ENCODE data around the gene TSPAN15.

The TSPAN15 gene

DNA sequence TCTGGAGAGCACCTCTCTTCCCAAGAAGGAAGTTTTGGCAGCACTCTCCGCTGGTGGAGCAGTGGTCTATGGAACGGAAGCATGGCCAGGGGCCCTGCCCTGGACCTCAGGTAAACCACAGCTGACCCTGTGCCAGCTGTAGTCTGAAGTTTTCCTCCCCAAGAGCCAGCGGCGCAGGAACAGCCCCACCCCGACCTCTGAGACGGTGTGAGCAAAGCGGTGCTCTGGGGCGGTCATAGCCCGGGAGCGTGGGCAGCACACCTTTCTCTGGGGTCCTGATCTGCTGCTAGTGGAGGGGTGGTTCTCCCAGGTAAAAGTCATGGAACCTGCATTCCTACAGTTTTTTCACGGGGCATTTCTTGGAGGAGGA lies 52.6 kb downstream of the TSPAN15 start:
- no peaks in the 10 kb centered on the region for H3K4me1 ChIP-seq (ENCODE audit: control insufficient read depth, insufficient read depth, low read length)
- H3K9me3 ChIP-seq (ENCODE audit: control insufficient read depth, insufficient read depth, low read depth, low read length), result no peaks in the 10 kb centered on the region
- CTCF ChIA-PET, result interaction anchor here (0.9 kb wide), 1 partner anchor 54 kb away, joined by 3 read pairs; no protein-coding TSS in a partner anchor
- no peak overlapping the region for H3K27ac ChIP-seq (ENCODE audit: extremely low read depth, low read depth, low read length)
- POLR2A ChIA-PET, result no interaction called here
- TF ChIP-seq ZNF16 (tag by site-specific recombination; IDR thresholded peaks at IDR 0.05; ENCODE audit: low read depth), result no peak
- TF ChIP-seq, protein P1, sequence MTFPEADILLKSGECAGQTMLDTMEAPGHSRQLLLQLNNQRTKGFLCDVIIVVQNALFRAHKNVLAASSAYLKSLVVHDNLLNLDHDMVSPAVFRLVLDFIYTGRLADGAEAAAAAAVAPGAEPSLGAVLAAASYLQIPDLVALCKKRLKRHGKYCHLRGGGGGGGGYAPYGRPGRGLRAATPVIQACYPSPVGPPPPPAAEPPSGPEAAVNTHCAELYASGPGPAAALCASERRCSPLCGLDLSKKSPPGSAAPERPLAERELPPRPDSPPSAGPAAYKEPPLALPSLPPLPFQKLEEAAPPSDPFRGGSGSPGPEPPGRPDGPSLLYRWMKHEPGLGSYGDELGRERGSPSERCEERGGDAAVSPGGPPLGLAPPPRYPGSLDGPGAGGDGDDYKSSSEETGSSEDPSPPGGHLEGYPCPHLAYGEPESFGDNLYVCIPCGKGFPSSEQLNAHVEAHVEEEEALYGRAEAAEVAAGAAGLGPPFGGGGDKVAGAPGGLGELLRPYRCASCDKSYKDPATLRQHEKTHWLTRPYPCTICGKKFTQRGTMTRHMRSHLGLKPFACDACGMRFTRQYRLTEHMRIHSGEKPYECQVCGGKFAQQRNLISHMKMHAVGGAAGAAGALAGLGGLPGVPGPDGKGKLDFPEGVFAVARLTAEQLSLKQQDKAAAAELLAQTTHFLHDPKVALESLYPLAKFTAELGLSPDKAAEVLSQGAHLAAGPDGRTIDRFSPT (tag by site-specific recombination; IDR thresholded peaks at IDR 0.05), result no peak
- TF ChIP-seq EGR2 (tag by site-specific recombination; IDR thresholded peaks at IDR 0.05; ENCODE audit: low read depth), result no peak
- TF ChIP-seq ZNF391 (tag by site-specific recombination; IDR thresholded peaks at IDR 0.05; ENCODE audit: borderline replicate concordance, low read depth), result no peak
- TF ChIP-seq ZNF354C (tag by site-specific recombination; IDR thresholded peaks at IDR 0.05; ENCODE audit: borderline replicate concordance, low read depth), result no peak
- TF ChIP-seq, protein P2, sequence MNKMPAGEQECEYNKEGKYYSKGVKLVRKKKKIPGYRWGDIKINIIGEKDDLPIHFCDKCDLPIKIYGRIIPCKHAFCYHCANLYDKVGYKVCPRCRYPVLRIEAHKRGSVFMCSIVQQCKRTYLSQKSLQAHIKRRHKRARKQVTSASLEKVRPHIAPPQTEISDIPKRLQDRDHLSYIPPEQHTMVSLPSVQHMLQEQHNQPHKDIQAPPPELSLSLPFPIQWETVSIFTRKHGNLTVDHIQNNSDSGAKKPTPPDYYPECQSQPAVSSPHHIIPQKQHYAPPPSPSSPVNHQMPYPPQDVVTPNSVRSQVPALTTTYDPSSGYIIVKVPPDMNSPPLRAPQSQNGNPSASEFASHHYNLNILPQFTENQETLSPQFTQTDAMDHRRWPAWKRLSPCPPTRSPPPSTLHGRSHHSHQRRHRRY (tag by site-specific recombination; IDR thresholded peaks at IDR 0.05), result no peak
- TF ChIP-seq BCL11B (tag by site-specific recombination; IDR thresholded peaks at IDR 0.05; ENCODE audit: low read depth), result no peak
- no peak for TF ChIP-seq ZNF843 (tag by site-specific recombination; IDR thresholded peaks at IDR 0.05)
- no peak for TF ChIP-seq ZNF548 (tag by site-specific recombination; IDR thresholded peaks at IDR 0.05)
- no peak for TF ChIP-seq ZNF473 (tag by site-specific recombination; IDR thresholded peaks at IDR 0.05)
- TF ChIP-seq ZNF155 (tag by site-specific recombination; IDR thresholded peaks at IDR 0.05), result no peak
- TF ChIP-seq MYNN (tag by site-specific recombination; IDR thresholded peaks at IDR 0.05; ENCODE audit: borderline replicate concordance), result no peak
- no peak for TF ChIP-seq ZNF266 (tag by site-specific recombination; IDR thresholded peaks at IDR 0.05; ENCODE audit: low read depth)
- TF ChIP-seq ZNF132 (tag by site-specific recombination; IDR thresholded peaks at IDR 0.05; ENCODE audit: borderline replicate concordance), result no peak
- TF ChIP-seq HOXC10 (CRISPR knock-in tag; IDR thresholded peaks at IDR 0.05), result no peak
- H3K4me3 ChIP-seq (ENCODE audit: low read depth, low read length), result no peak overlapping the region
- no peaks in the 10 kb centered on the region for H3K36me3 ChIP-seq (ENCODE audit: control insufficient read depth in 2 of 2, insufficient read depth in 1 of 2, low read length in 2 of 2)

DNA sequence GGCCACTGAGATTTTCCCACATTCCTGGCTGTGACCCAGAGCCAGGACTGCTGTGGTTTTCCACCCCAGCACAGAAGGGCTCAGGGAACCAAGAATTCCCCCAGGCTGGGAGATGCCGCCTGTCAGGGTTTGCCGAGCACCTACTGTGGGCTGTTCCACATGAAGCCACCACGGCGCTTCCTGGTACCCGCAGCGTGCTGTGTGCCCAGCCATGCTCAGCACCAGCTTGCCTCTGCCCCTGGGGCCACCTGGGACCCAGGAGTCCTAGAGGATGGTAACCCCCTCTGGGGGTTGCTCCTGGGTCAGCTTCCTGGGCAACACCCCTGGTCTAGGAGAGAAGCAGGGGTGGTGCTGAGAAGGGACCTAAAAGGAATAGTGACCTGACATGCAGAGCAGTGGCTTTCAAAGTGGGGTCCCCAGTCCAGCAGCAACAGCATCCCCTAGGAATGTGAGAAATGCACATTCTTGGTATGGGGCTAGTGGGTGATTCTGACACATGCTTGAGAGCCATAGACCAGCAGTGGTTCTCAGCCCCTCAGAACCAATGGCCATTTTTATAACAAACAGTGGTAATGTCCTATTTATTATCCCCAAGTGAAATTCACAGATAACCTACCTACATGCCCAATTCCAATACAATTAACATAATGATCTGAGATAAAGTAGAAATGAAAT lies 53.4 kb downstream of the TSPAN15 start:
- ChIA-PET POLR2A (no interaction called here), CTCF (interaction anchor here (0.9 to 13.3 kb wide), 4 partner anchors 10 to 134 kb away, joined by 3 to 284 read pairs (median 3); no protein-coding TSS in a partner anchor)
- Histone ChIP-seq H3K9me3 (ENCODE audit: control insufficient read depth, insufficient read depth, low read depth, low read length) (no peaks in the 10 kb centered on the region), H3K27ac (ENCODE audit: extremely low read depth, low read depth, low read length) (no peak overlapping the region), H3K36me3 (ENCODE audit: control insufficient read depth in 2 of 2, insufficient read depth in 1 of 2, low read length in 2 of 2) (no peaks in the 10 kb centered on the region), H3K4me1 (ENCODE audit: control insufficient read depth, insufficient read depth, low read length) (no peaks in the 10 kb centered on the region), H3K4me3 (ENCODE audit: low read depth, low read length) (no peak overlapping the region)
- TF ChIP-seq ZNF324 (tag by site-specific recombination; IDR thresholded peaks at IDR 0.05), result no peak
- peak; percentile 28; the same call in 1 of the 2 replicates for TF ChIP-seq ZNF341 (tag by site-specific recombination; IDR thresholded peaks at IDR 0.05; ENCODE audit: low read depth)

DNA sequence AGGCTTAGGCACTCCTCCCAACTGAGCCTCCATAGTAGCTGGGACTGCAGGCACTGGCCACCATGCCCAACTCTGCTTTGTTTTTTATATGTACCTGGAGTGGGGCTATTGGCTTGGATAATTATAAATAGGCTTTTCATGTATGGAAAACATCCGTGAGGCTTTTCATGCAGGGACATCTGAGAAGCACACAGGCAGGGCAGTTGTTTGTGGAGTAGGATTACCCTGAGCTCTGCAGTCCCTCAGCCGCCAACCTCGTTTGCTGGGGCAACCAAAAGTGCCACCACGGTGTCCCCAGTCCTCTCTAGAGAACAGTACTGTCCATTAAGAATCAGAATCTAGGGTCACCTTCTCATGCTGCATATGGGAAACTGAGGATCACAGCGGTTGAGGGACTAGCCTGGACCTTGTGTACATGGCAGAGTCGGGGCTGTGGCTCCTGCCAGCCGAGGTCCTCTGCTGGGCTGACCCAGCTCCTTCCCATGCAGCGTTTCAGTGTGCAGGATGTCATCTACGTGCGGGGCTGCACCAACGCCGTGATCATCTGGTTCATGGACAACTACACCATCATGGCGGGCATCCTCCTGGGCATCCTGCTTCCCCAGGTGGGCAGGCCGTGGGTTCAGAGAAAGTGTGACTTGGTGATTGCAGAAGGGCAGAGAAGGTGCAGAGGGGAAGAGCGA lies 54.5 kb downstream of the TSPAN15 start:
- Histone ChIP-seq H3K4me1 (ENCODE audit: control insufficient read depth, insufficient read depth, low read length) (no peaks in the 10 kb centered on the region), H3K9me3 (ENCODE audit: control insufficient read depth, insufficient read depth, low read depth, low read length) (no peaks in the 10 kb centered on the region), H3K36me3 (ENCODE audit: control insufficient read depth in 2 of 2, insufficient read depth in 1 of 2, low read length in 2 of 2) (no peaks in the 10 kb centered on the region), H3K27ac (ENCODE audit: extremely low read depth, low read depth, low read length) (no peak overlapping the region), H3K4me3 (ENCODE audit: low read depth, low read length) (no peak overlapping the region)
- ChIA-PET CTCF (interaction anchor here (0.6 to 13.3 kb wide), 7 partner anchors 10 to 133 kb away, joined by 3 to 284 read pairs (median 4); no protein-coding TSS in a partner anchor), POLR2A (interaction anchor here (0.5 kb wide), 1 partner anchor 13 kb away, joined by 3 read pairs; no protein-coding TSS in a partner anchor)
- TF ChIP-seq ZNF501 (tag by site-specific recombination; IDR thresholded peaks at IDR 0.05) (no peak), ZNF624 (tag by site-specific recombination; IDR thresholded peaks at IDR 0.05) (no peak), MYNN (tag by site-specific recombination; IDR thresholded peaks at IDR 0.05; ENCODE audit: borderline replicate concordance) (no peak), ZNF830 (tag by site-specific recombination; IDR thresholded peaks at IDR 0.05; ENCODE audit: low read depth) (no peak), ZSCAN16 (tag by site-specific recombination; IDR thresholded peaks at IDR 0.05) (no peak), SP7 (tag by site-specific recombination; IDR thresholded peaks at IDR 0.05) (no peak), REPIN1 (tag by site-specific recombination; IDR thresholded peaks at IDR 0.05; ENCODE audit: low read depth) (no peak), GFI1B (tag by site-specific recombination; IDR thresholded peaks at IDR 0.05) (no peak), ZNF529 (tag by site-specific recombination; IDR thresholded peaks at IDR 0.05; ENCODE audit: insufficient replicate concordance) (no peak), RBAK (tag by site-specific recombination; IDR thresholded peaks at IDR 0.05) (no peak), ZNF214 (tag by site-specific recombination; IDR thresholded peaks at IDR 0.05; ENCODE audit: borderline replicate concordance) (no peak)
- TF ChIP-seq, protein P3, sequence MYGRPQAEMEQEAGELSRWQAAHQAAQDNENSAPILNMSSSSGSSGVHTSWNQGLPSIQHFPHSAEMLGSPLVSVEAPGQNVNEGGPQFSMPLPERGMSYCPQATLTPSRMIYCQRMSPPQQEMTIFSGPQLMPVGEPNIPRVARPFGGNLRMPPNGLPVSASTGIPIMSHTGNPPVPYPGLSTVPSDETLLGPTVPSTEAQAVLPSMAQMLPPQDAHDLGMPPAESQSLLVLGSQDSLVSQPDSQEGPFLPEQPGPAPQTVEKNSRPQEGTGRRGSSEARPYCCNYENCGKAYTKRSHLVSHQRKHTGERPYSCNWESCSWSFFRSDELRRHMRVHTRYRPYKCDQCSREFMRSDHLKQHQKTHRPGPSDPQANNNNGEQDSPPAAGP (tag by site-specific recombination; IDR thresholded peaks at IDR 0.05), result no peak
